ENCODE measurements around the gene SESN1.
"Not testable (repeated sequence)": the region's sequence is repeated elsewhere in the genome, so short reads cannot be mapped to it uniquely, and the experiment has no call there.

The SESN1 gene

DNA sequence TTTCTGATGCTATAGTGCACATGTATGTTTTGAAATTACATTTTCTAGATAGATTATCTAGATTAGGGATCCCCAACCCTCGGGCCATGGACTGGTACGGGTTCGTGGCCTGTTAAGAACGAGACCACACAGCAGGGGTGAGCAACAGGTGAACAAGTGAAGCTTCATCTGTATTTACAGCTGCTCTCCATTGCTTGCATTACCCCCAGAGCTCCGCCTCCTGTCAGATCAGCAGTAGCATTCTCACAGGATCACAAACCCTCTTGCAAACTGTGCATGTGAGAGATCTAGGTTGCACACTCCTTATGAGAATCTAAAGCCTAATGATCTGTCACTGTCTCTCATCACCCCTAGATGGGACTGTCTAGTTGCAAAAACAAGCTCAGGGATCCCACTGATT lies 11.0 kb upstream of the SESN1 start:
- FAIRE-seq, result no peak
- DNase-seq (ENCODE audit: insufficient read length, low spot score), result no peak

DNA sequence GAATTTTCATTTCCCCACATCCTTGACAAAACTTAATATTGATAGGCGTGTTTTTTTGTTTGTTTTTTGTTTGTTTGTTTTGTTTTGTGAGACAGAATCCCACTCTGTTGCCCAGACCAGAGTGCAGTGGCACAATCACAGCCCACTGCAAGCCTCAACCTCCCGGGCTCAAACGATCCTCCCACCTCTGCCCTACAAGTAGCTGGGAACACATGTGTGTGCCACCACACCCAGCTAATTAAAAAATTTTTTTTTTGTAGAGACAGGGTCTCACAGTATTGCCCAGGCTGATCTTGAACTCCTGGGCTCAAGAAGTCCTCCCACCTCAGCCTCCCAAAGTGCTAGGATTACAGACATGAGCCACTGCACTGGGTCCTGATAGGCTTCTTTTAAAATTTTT lies 9.9 kb upstream of the SESN1 start:
- DNase-seq (ENCODE audit: insufficient read length, low spot score) (no peak), FAIRE-seq (no peak)
- TF ChIP-seq POLR2A (IDR thresholded peaks at IDR 0.05; ENCODE audit: low read depth, low read length), result no peak

More for the DNA sequence above, 11.0 kb upstream of the SESN1 start:
- no peak for TF ChIP-seq POLR2A (IDR thresholded peaks at IDR 0.05; ENCODE audit: low read depth, low read length)

DNA sequence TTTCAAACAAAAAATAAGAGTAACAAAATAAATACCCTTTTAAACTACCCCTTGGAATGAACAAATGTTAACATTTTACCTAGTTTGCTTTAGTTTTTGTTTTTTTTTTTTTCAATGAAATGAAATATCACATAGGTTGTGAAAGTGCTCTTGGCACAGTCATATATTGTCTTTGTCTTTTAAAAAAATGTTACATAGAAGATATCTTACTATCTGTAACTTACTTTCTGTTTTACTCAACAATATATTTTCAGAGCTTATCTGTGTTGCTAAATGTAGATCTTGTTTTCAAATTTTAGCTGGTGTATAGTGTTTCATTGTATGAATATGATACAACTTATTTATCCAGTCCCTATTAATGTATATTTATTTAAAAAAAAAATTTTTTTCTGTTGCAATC lies 9.3 kb upstream of the SESN1 start:
- DNase-seq (ENCODE audit: insufficient read length, low spot score) (no peak), FAIRE-seq (no peak)
- no peak for TF ChIP-seq POLR2A (IDR thresholded peaks at IDR 0.05; ENCODE audit: low read depth, low read length)

DNA sequence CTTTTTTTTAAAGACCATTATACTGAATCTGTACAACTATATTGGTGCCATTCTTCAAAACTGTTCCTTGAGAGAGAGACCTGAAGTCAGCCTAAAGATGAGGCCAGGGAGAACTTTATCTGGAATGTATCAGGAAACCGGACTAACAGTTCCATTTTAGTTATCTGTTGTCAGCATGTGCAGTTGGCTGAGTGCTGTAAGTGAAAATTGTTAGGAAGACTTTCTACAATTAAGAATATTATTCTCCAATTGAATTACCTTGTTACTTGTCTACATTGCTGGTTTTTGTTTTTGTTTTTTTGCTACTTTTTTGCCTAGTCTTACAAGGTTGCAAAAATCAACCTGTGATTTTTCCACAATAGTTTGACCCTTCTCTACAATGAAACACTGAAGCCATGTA lies 8.1 kb upstream of the SESN1 start:
- FAIRE-seq (no peak), DNase-seq (ENCODE audit: insufficient read length, low spot score) (no peak)
- TF ChIP-seq POLR2A (IDR thresholded peaks at IDR 0.05; ENCODE audit: low read depth, low read length), result no peak

DNA sequence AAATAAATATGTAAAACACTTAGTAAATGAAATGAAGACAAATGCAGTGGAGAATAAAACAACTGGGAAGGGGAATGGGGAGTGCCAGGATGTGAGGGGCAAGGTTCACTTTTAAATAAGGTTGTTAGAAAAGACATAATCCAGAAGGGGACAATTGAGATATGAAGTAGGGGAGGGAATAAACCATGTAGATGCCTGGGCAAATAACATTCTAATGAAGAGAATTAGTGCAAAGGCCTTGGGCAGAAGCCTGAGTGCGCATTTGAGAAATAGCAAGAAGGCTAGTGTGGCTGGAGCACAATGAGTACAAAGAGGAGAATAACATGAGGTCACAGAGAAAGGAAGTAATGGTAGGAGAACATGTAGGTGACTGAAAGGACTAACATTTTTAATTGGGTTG lies 3.0 kb upstream of the SESN1 start:
- TF ChIP-seq POLR2A (IDR thresholded peaks at IDR 0.05; ENCODE audit: low read depth, low read length), result no peak
- no peak for FAIRE-seq

DNA sequence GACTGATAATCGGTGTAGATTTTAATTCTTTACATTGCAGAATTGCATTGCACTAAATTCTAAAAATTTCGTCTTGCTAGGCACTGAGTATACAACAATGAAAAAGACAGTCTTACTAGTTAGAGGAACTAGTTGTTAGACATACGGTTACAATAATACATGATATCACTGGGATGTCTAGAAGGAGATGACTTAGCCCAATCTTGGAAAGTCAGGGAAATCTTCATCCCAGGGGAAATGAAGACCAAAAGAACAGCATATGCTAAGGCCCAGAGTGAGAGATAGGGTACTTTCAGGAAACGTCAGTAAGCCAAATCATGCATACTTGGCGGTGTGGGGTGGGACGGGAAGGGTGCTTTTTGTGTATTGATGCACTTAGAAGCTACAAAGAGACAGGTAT lies 1.6 kb upstream of the SESN1 start:
- FAIRE-seq (no peak), DNase-seq (ENCODE audit: insufficient read length, low spot score) (no peak)
- TF ChIP-seq POLR2A (IDR thresholded peaks at IDR 0.05; ENCODE audit: low read depth, low read length), result no peak

More for the DNA sequence above, 3.0 kb upstream of the SESN1 start:
- DNase-seq (ENCODE audit: insufficient read length, low spot score), result no peak

DNA sequence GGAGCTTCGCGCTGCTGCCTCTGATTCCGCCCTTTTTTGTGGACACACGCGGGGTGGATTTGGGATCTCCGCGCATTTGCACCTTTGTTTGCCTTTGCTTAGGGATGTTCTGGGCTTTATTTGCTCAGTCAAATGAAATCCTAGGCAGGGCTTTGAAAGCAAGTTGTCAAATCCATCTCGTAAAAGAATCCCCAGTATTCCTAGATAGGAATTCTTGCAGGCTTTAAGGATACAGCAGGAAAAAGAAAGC lies 1.1 kb upstream of the SESN1 start:
- FAIRE-seq (no peak), DNase-seq (ENCODE audit: insufficient read length, low spot score) (no peak)
- TF ChIP-seq POLR2A (IDR thresholded peaks at IDR 0.05; ENCODE audit: low read depth, low read length), result no peak

DNA sequence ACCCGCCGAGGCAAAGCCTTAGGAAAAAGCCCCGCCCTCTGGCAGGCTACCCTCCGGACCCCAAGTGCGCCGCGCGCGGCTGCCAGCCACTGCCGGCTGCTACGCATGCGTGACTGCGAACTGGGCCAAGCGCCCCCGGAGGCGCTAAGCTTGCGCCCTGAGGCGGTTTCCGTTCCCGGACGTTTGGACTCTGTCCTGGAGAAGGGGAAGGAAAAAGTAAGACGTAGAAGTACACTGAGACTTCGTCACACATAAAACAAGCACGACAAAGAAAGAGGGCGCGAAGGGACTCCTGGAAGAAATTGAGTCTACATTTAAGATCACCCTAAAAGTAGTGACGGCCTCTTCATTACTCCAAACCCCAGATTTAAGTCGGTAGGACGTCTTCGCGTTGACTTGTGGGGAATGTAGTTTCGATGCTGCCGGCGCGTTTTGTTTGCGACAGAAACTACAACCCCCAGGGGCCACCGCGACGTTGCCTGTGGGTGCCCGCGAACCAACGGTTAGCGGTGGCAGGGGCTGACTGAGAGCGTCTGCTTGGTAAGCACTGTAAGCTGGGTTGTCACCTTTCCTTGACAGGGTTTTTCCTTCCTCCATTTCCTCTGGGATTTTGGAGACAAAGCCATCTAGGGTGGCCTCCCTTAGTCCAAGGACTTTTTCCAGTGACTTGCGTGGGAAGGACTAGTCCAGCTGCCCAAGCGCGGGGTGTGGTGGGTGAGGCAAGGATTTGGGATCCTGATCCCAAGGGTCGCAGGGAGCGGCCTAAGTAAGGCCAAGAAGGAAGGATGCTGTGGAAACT lies 589 bp upstream of the SESN1 start, which contains the start of gene CEP57L1:
Gene CEP57L1, plus strand, starts transcription at position 472 of the 799 bp plus-strand sequence. CDS start 49,715 bp downstream, outside the sequence.
- peak; percentile 75 for DNase-seq (ENCODE audit: insufficient read length, low spot score)
- peak; percentile 69 for TF ChIP-seq POLR2A (IDR thresholded peaks at IDR 0.05; ENCODE audit: low read depth, low read length)
- FAIRE-seq, result peak; percentile 30

DNA sequence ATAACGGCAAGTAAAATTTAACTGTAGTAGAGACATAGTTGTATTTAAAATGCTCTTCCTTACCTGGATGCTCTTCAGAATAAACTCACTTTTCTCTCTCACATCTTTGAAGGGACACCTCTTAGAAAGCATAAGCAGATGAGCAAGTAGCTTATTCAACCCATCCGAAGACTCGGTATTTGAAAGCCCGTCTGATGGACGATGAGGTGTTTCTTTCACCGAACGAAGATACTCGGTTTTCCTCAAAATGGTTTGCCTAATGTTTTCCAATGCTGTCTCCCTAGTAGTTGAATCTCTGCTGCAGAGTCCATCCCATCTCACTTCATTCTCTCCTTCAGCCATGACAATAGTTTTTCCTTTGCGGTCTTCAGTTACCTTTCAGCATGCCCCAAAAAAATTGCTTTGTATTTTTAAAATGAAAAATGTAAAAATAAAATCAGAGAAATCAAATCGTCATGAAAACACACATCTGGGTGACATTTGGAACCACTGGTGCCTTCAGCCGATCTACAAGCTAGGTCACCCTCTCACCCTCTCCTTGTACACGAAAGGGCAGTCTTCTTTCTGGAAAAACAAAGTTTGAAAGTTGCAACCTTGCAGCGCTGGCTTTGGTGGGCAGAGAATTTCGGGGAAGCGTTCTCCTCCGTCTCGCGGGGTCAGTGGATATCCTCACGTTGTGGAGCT lies 772 bp downstream of the SESN1 start:
- no peak for FAIRE-seq
- DNase-seq (ENCODE audit: insufficient read length, low spot score), result no peak

DNA sequence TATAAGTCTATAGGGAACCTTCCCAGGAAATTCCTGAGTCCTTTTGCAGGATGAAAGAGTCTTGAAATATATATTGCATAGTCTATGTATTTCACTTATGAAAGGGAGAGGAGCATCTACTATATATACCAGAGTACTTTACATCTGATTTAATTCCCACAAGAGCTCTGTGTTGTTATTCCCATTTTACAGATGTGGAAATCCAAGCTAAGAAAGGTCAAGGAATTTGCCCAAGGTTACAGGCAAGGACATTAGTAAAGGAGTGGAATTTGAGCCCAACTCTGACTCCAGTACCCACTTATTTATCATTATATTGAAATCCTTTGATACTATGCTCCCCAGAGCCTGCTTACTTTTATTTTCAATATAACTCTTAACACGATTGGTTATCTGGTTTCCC lies 2.6 kb downstream of the SESN1 start:
- FAIRE-seq (no peak), DNase-seq (ENCODE audit: insufficient read length, low spot score) (no peak)
- TF ChIP-seq POLR2A (IDR thresholded peaks at IDR 0.05; ENCODE audit: low read depth, low read length), result no peak

More for the DNA sequence above, 772 bp downstream of the SESN1 start:
- TF ChIP-seq POLR2A (IDR thresholded peaks at IDR 0.05; ENCODE audit: low read depth, low read length), result no peak

DNA sequence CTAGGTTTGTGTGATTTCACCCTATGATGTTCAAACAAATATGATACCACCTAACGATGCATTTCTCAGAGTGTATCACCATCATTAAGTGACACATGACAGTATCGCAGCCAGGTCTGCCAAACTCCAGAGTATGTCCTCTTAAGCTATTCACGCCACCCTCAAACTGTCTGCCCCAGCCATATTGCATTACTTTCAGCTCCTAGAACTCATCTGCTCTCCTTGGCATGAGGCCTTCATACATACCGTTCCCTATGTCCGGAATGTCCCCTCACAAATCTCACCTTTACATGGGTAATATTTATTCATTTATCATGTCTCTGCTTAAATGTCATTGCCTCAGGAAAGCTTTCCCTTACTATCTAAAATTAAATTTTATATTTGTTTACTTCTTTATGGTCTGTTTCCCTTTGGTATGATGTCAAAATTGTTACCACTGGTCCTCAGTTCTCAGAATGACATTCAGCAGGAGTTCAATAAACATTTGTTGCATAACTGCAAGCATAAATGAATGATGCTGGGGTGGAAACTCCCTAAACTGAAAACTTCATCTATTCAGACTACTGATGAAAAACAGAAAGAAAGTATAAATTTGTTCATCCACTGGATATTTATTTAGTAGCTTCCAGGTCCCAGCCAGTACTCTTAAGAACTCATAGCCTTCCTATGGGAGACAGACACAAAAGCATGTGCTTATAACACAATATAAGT lies 3.2 kb downstream of the SESN1 start:
- DNase-seq (ENCODE audit: insufficient read length, low spot score) (no peak), FAIRE-seq (no peak)
- TF ChIP-seq POLR2A (IDR thresholded peaks at IDR 0.05; ENCODE audit: low read depth, low read length), result no peak

DNA sequence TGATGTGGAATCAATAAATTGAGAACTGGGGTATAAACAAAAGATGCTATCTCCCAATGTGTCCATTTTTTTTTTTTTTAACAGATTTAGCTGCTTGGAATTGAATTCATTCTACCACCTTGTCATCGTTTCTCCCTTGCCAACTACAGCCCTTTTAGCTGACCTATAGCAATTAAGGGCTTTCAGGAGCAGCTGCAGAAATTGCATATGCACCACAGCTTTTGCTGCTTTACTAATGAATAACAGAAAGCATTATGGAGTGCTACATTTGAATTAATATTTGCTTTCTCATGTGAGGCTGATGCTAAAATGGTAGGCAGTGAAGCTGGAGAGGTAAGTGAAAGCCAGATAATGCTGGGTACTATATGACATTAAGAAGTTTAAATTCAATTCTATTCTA lies 5.7 kb downstream of the SESN1 start:
- TF ChIP-seq POLR2A (IDR thresholded peaks at IDR 0.05; ENCODE audit: low read depth, low read length), result no peak
- DNase-seq (ENCODE audit: insufficient read length, low spot score) (no peak), FAIRE-seq (no peak)

DNA sequence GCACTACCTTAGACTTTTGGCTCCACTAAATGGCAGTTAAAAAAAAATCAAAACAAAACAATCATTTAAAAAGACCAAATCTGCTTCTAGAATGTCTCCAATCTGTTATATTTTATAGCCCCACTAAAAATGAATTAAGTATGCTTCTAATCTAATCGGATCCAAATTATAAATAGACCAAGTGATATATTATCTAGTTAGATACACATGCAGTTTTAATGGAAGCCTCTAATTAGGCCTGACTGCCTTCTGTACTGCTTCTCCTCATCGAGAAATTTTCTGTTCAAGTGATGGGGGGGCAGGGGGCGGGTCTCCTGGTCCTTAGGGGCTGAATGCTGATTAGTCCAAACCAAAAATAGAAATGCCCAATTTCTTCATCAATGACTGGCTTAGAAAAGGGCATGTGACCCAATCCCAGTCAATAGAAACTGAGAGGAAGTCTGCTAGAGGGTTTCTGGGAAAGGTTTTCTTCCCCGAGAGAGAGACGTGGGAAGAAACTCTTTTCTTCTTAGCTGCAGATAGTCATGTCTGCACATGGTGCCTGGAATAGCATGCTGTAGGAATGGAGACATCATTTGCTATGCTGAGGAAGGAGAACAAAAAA lies 6.9 kb downstream of the SESN1 start:
- TF ChIP-seq POLR2A (IDR thresholded peaks at IDR 0.05; ENCODE audit: low read depth, low read length), result no peak
- FAIRE-seq (no peak), DNase-seq (ENCODE audit: insufficient read length, low spot score) (no peak)

DNA sequence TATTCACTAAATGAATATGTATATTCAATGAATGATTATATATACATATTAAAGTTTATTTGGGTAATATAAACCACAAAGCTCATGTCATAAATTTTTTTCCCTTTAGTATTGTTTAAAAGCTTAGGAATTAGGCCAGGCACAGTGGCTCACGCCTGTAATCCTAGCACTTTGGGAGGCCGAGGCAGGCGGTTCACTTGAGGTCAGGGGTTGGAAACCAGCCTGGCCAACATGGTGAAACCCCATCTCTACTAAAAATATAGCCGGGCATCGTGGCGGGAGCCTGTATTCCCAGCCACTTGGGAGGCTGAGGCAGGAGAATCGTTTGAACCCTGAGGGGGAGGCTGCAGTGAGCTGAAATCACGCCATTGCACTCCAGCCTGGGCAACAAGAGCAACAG lies 10.5 kb downstream of the SESN1 start:
- DNase-seq (ENCODE audit: insufficient read length, low spot score); FAIRE-seq: not testable (repeated sequence)

All from H54 (cell line).